ENCODE results near the gene EHF.

DNA sequence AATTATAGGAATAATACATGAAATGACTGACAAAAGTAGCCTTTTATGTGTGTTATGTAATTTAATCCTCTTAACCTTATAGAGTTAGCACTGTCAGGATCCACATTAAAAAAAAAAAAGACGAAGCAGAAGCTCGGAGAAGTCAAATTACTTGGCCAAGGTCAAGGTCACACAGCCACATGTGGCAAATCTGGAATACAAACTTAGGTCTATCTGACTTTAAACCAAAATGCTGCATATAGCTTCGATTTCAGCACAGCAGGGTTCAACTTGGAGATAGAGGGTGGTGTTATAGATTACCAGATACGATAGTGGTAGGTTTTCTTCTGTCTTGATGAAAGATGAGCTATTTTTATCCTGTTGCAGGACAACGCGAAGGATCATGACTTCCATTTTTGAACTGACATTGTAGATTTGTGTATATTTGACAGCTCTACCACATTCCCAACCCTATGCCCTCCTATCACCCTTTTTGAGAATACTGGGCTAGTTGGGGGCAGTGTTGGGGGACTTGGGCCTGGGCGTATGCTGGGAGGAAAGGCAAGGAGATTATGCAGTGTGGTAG is 11.6 kb upstream of the EHF start:
- TF ChIP-seq EZH2 (IDR thresholded peaks at IDR 0.05) (no peak), POLR2AphosphoS5 (IDR thresholded peaks at IDR 0.05; ENCODE audit: borderline replicate concordance, low read depth, low read length) (no peak)

Measured in SK-N-MC (cell line).